DOHH2 (cell line): ENCODE measurements around the gene SIMC1.

ENCODE experiments used
- CTCF ChIP-seq: fragments of 200-600 bp; sonication (generic); IDR thresholded peaks from one replicate; pipeline ENCODE4 v1.5.1; 2014; ENCODE audit warnings: antibody characterized with exemption, mild to moderate bottlenecking, low read depth, low read length; ENCODE audit not compliant: poor library complexity, severe bottlenecking
- EZH2phosphoT487 ChIP-seq: fragments of 200-600 bp; sonication (generic); IDR thresholded peaks from 2 replicates; pipeline ENCODE4 v1.6.1; 2017; ENCODE audit warnings: borderline replicate concordance, mild to moderate bottlenecking, antibody characterized with exemption, low read length, moderate library complexity, mixed read lengths

GRCh38 chr5:176337913-176338312 is 99.7 kb downstream of the SIMC1 start:
- TF ChIP-seq CTCF, result no peak
- no peak for TF ChIP-seq EZH2phosphoT487
